SK-N-SH treated with all-trans-retinoic acid at 6 μM for 48 hours (cell line): ENCODE results near the gene IGHMBP2.

Source experiments
- CSDC2 ChIP-seq: fragments of 250-450 bp; sonication (Bioruptor Pico); IDR thresholded peaks from 2 replicates; pipeline ENCODE4 v1.5.0; 2020; ENCODE audit warnings: mild to moderate bottlenecking, moderate library complexity
- PATZ1 ChIP-seq: fragments of 250-450 bp; sonication (Bioruptor Pico); IDR thresholded peaks from 2 replicates; pipeline ENCODE4 v1.8.0; 2020; ENCODE audit warnings: mild to moderate bottlenecking, moderate library complexity, borderline replicate concordance
- ZNF70 ChIP-seq: fragments of 450-650 bp; formaldehyde crosslinking; IDR thresholded peaks from 2 replicates; pipeline ENCODE4 v1.5.0; 2020; ENCODE audit warnings: mild to moderate bottlenecking, moderate library complexity

- TF ChIP-seq PATZ1 (no peak), ZNF70 (CRISPR knock-in tag) (no peak), CSDC2 (CRISPR knock-in tag) (no peak)
Observed at GRCh38 chr11:68881320-68881719, 22.4 kb upstream of the IGHMBP2 start.
